K562 (cell line): Measurements from ENCODE around the gene SCUBE1. TPM values are rescaled to one million over a fixed set of nuclear protein-coding genes. Genes with fewer than 3 reads are reported as not detected.
A peak's percentile ranks its signal among the peaks of the same experiment; 100 is the strongest.

Experiments
- ARHGAP35 ChIP-seq: fragments of 450-650 bp; IDR thresholded peaks from 2 replicates; pipeline ENCODE4 v1.6.1; 2018; ENCODE audit not compliant: partially characterized antibody
- BACH1 ChIP-seq: fragments of 200-800 bp; sonication (Bioruptor generic); IDR thresholded peaks from 2 replicates; pipeline ENCODE4 v1.6.1; 2016; ENCODE audit warnings: missing genetic modification characterization, missing compliant biosample characterization
- COPS2 ChIP-seq: fragments of 450-650 bp; conservative IDR thresholded peaks from 2 replicates; pipeline ENCODE4 v1.6.1; 2016; ENCODE audit warnings: mild to moderate bottlenecking, moderate library complexity
- EP400 ChIP-seq: fragments of 450-650 bp; IDR thresholded peaks from 2 replicates; pipeline ENCODE4 v1.6.1; 2017; ENCODE audit warnings: antibody characterized with exemption, mild to moderate bottlenecking, moderate library complexity
- ETV5 ChIP-seq: sonication (generic); formaldehyde crosslinking; IDR thresholded peaks from 2 replicates; pipeline ENCODE4 v1.4.0; 2020; ENCODE audit warnings: low read depth, mild to moderate bottlenecking, missing genetic modification reagents
- FOXK2 ChIP-seq, 2 experiments: fragments of 450-650 bp; IDR thresholded peaks in 1 of 2; conservative IDR thresholded peaks in 1 of 2; 2 replicates each; pipeline ENCODE4 v1.6.1; 2016; ENCODE audit warnings: low read depth in 2 of 2, mild to moderate bottlenecking in 1 of 2
- GATAD2A ChIP-seq: fragments of 450-650 bp; IDR thresholded peaks from 2 replicates; pipeline ENCODE4 v1.6.1; 2017
- HDAC3 ChIP-seq: fragments of 450-650 bp; IDR thresholded peaks from 2 replicates; pipeline ENCODE4 v1.6.1; 2018; ENCODE audit warnings: borderline replicate concordance, mild to moderate bottlenecking, moderate library complexity; ENCODE audit not compliant: partially characterized antibody
- MCM5 ChIP-seq: fragments of 450-650 bp; IDR thresholded peaks from 2 replicates; pipeline ENCODE4 v1.6.1; 2016; ENCODE audit warnings: low read depth
- MYC ChIP-seq, 2 experiments: fragments of 250-450 bp in 1 of 2; sonication (Bioruptor Pico) in 1 of 2; IDR thresholded peaks; 2 replicates each; pipeline versions ENCODE4 v1.5.1 to v1.6.1; 2012 to 2021; ENCODE audit warnings: low read depth in 2 of 2, borderline replicate concordance in 1 of 2, improper control_type of control experiment in 1 of 2, low read length in 1 of 2, mild to moderate bottlenecking in 1 of 2, moderate library complexity in 1 of 2
- NCOA2 ChIP-seq, 2 experiments: fragments of 450-650 bp; IDR thresholded peaks; 2 replicates each; pipeline ENCODE4 v1.6.1; 2018; ENCODE audit warnings: mild to moderate bottlenecking in 2 of 2, moderate library complexity in 1 of 2; ENCODE audit not compliant: partially characterized antibody in 2 of 2
- NCOR1 ChIP-seq: fragments of 450-650 bp; IDR thresholded peaks from 2 replicates; pipeline ENCODE4 v1.6.1; 2016; ENCODE audit warnings: mild to moderate bottlenecking, moderate library complexity
- NRF1 ChIP-seq, 2 experiments: fragments of 450-650 bp; IDR thresholded peaks in 1 of 2; conservative IDR thresholded peaks in 1 of 2; 2 replicates each; pipeline ENCODE4 v1.6.1; 2014; ENCODE audit warnings: mild to moderate bottlenecking in 2 of 2
- RBM25 ChIP-seq: fragments of 200-400 bp; formaldehyde crosslinking; IDR thresholded peaks from 2 replicates; pipeline ENCODE4 v1.6.1; 2018; ENCODE audit warnings: low read length, low read depth, moderate library complexity; ENCODE audit not compliant: severe bottlenecking
- ZFX ChIP-seq: sonication (generic); formaldehyde crosslinking; IDR thresholded peaks from 2 replicates; pipeline ENCODE4 v1.8.0; 2022; ENCODE audit warnings: mild to moderate bottlenecking, missing genetic modification reagents, moderate library complexity
- polyA plus RNA-seq, 8 experiments: library from polyadenylated mRNA; depleted of rRNA in 4 of 8; stranded (reverse) in 5 of 8; unstranded in 3 of 8; fragments of >200 nt; fragmentation: Nextera tagmentation in 2 of 8; fragmentation: Illumina TruSeq in 1 of 8; extraction: Ambion mirVana in 2 of 8; extraction: Trizol in 1 of 8; gene quantifications; 2 replicates each; pipeline versions ENCODE4 v1.2.1 to v1.2.3, GENCODE V29; 2011 to 2014; ENCODE audit warnings: inconsistent platforms in 1 of 8, missing spikeins in 1 of 8
- total RNA-seq, 7 experiments: library from RNA; depleted of rRNA in 6 of 7; stranded (reverse); fragments of >200 nt in 6 of 7; fragmentation: Illumina TruSeq in 2 of 7; extraction: Trizol in 2 of 7; gene quantifications; 2 replicates each; pipeline versions ENCODE4 v1.2.1 to v1.2.3, GENCODE V29; 2011 to 2021; ENCODE audit warnings: low replicate concordance in 1 of 7
- TF ChIP-seq, protein P1 (sequence below): fragments of 200-600 bp; sonication (generic); IDR thresholded peaks from one replicate; pipeline ENCODE4 v1.6.1; 2012; ENCODE audit warnings: mild to moderate bottlenecking, low read depth, low read length, inconsistent platforms

SCUBE1 gene
- total and polyA plus RNA-seq, 9 of the 15 experiments (the other 6 are each of a cell fraction or from before 2014, with no cell fraction given): 0.03 to 0.47 (median 0.29) TPM; not detected in 6

DNA sequence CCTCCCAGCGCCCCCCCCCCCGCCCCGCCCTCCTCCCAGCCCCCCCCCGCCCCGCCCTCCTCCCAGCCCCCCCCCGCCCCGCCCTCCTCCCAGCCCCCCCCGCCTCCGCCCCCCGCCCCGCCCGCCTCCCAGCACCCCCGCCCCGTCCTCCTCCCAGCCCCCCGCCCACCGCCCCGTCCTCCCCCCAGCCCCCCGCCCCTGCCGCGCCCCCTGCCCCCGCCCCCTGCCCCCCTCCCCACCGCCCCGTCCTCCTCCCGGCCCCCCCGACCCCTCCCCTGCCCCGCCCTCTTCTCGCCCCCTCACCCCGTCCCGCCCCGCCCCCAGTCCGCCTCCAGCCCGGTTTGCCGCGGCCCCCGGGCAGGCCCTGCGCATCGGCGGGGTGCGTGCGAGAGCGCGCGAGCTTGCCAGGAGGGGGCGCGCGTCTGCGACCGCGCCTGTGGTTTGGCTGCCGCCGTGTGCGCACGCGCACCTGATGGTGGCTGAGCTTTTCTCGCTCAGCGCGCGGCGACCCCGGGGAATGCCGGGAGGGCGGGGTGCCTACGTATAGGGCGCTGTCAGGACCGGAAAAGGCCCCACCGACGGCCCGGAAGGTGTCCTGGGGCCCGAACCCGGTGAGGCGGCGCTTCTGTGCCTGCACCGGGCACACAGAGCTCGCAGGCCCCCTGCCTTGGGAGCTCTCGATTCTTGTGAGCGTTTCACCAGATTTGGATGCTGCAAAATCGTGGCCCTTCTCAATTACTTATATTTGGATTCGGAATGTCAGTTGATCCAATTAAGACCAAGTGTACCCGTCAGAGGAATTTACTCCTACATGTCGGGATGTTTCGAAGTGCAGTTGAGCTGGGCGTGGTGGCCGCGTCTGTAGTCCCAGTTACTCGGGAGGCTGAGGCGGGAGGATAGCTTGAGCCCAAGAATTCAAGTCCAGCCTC, 155.7 kb downstream of the SCUBE1 start (continued):
- TF ChIP-seq FOXK2 (conservative IDR thresholded peaks at IDR 0.05 in 1 of 2, IDR thresholded peaks at IDR 0.05 in 1 of 2; ENCODE audit: low read depth in 2 of 2): 0 out of 4 replicates have a peak, but pooled peaks of 1 of the 2 experiments have one; percentile 11
- no peak for TF ChIP-seq NCOA2 (IDR thresholded peaks at IDR 0.05; ENCODE audit: partially characterized antibody in 2 of 2)
- TF ChIP-seq COPS2: no peak
- TF ChIP-seq GATAD2A: no peak
- no peak for TF ChIP-seq BACH1 (tag)
- no peak for TF ChIP-seq RBM25
- TF ChIP-seq, protein P1, sequence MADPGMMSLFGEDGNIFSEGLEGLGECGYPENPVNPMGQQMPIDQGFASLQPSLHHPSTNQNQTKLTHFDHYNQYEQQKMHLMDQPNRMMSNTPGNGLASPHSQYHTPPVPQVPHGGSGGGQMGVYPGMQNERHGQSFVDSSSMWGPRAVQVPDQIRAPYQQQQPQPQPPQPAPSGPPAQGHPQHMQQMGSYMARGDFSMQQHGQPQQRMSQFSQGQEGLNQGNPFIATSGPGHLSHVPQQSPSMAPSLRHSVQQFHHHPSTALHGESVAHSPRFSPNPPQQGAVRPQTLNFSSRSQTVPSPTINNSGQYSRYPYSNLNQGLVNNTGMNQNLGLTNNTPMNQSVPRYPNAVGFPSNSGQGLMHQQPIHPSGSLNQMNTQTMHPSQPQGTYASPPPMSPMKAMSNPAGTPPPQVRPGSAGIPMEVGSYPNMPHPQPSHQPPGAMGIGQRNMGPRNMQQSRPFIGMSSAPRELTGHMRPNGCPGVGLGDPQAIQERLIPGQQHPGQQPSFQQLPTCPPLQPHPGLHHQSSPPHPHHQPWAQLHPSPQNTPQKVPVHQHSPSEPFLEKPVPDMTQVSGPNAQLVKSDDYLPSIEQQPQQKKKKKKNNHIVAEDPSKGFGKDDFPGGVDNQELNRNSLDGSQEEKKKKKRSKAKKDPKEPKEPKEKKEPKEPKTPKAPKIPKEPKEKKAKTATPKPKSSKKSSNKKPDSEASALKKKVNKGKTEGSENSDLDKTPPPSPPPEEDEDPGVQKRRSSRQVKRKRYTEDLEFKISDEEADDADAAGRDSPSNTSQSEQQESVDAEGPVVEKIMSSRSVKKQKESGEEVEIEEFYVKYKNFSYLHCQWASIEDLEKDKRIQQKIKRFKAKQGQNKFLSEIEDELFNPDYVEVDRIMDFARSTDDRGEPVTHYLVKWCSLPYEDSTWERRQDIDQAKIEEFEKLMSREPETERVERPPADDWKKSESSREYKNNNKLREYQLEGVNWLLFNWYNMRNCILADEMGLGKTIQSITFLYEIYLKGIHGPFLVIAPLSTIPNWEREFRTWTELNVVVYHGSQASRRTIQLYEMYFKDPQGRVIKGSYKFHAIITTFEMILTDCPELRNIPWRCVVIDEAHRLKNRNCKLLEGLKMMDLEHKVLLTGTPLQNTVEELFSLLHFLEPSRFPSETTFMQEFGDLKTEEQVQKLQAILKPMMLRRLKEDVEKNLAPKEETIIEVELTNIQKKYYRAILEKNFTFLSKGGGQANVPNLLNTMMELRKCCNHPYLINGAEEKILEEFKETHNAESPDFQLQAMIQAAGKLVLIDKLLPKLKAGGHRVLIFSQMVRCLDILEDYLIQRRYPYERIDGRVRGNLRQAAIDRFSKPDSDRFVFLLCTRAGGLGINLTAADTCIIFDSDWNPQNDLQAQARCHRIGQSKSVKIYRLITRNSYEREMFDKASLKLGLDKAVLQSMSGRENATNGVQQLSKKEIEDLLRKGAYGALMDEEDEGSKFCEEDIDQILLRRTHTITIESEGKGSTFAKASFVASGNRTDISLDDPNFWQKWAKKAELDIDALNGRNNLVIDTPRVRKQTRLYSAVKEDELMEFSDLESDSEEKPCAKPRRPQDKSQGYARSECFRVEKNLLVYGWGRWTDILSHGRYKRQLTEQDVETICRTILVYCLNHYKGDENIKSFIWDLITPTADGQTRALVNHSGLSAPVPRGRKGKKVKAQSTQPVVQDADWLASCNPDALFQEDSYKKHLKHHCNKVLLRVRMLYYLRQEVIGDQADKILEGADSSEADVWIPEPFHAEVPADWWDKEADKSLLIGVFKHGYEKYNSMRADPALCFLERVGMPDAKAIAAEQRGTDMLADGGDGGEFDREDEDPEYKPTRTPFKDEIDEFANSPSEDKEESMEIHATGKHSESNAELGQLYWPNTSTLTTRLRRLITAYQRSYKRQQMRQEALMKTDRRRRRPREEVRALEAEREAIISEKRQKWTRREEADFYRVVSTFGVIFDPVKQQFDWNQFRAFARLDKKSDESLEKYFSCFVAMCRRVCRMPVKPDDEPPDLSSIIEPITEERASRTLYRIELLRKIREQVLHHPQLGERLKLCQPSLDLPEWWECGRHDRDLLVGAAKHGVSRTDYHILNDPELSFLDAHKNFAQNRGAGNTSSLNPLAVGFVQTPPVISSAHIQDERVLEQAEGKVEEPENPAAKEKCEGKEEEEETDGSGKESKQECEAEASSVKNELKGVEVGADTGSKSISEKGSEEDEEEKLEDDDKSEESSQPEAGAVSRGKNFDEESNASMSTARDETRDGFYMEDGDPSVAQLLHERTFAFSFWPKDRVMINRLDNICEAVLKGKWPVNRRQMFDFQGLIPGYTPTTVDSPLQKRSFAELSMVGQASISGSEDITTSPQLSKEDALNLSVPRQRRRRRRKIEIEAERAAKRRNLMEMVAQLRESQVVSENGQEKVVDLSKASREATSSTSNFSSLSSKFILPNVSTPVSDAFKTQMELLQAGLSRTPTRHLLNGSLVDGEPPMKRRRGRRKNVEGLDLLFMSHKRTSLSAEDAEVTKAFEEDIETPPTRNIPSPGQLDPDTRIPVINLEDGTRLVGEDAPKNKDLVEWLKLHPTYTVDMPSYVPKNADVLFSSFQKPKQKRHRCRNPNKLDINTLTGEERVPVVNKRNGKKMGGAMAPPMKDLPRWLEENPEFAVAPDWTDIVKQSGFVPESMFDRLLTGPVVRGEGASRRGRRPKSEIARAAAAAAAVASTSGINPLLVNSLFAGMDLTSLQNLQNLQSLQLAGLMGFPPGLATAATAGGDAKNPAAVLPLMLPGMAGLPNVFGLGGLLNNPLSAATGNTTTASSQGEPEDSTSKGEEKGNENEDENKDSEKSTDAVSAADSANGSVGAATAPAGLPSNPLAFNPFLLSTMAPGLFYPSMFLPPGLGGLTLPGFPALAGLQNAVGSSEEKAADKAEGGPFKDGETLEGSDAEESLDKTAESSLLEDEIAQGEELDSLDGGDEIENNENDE: no peak
- peak; percentile 91 to 93 for TF ChIP-seq NRF1 (conservative IDR thresholded peaks at IDR 0.05 in 1 of 2, IDR thresholded peaks at IDR 0.05 in 1 of 2)
- 0 out of 2 replicates have a peak, but pooled peaks have one; percentile 7 for TF ChIP-seq NCOR1
- TF ChIP-seq MYC (IDR thresholded peaks at IDR 0.05; ENCODE audit: low read depth, low read length): peak; percentile 75
- no peak for TF ChIP-seq MYC (CRISPR knock-in tag; IDR thresholded peaks at IDR 0.05; ENCODE audit: borderline replicate concordance, low read depth)
- TF ChIP-seq EP400: peak; percentile 81
- no peak for TF ChIP-seq ARHGAP35
- TF ChIP-seq MCM5: no peak
- TF ChIP-seq ZFX (CRISPR knock-in tag): peak; percentile 89
- TF ChIP-seq HDAC3: peak; percentile 38
- peak; percentile 52; the same call in 1 of the 2 replicates for TF ChIP-seq ETV5
